Vagina (tissue), 2 donors: ENCODE data around the gene DMGDH.

Experiments used
- POLR2A ChIP-seq, 2 donors: fragments of 450-650 bp; IDR thresholded peaks; one replicate each; pipeline ENCODE4 v1.6.1; 2017; ENCODE audit warnings: antibody characterized with exemption in 2 of 2, mild to moderate bottlenecking in 2 of 2, moderate library complexity in 2 of 2
- POLR2AphosphoS5 ChIP-seq, 2 donors: sonication (generic); formaldehyde crosslinking; IDR thresholded peaks; one replicate each; pipeline ENCODE4 v1.9.0; 2017; ENCODE audit warnings: antibody characterized with exemption in 2 of 2, mild to moderate bottlenecking in 2 of 2, low read depth in 1 of 2; ENCODE audit not compliant: insufficient read depth in 1 of 2
- TF ChIP-seq, protein P1 (sequence below), 3 experiments: fragments of 450-650 bp in 2 of 3; fragments of 200-600 bp in 1 of 3; sonication (generic) in 1 of 3; IDR thresholded peaks; one replicate each; pipeline ENCODE4 v1.5.1; 2017 to 2019; ENCODE audit warnings: antibody characterized with exemption in 3 of 3, mild to moderate bottlenecking in 2 of 3, moderate library complexity in 2 of 3

DNA sequence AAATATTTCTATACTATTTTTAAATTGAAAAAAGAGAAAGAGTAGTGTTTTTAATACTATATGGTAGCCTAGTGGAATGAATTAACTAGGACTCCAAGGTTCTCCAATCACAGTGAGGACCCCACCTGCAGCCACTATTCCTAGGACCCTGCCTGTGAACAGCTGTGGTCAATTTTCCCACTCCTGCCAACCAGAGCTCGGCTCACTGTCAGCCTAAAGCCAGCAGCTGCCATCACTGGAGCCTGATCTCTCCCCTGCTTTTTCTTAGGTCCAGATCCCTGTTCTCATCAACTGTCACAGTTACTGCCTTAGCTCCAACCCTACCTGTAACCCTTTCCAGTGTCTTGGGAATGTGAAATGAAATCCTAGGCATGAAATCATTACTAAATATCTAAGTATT, 109.7 kb downstream of the DMGDH start:
- TF ChIP-seq, protein P1, sequence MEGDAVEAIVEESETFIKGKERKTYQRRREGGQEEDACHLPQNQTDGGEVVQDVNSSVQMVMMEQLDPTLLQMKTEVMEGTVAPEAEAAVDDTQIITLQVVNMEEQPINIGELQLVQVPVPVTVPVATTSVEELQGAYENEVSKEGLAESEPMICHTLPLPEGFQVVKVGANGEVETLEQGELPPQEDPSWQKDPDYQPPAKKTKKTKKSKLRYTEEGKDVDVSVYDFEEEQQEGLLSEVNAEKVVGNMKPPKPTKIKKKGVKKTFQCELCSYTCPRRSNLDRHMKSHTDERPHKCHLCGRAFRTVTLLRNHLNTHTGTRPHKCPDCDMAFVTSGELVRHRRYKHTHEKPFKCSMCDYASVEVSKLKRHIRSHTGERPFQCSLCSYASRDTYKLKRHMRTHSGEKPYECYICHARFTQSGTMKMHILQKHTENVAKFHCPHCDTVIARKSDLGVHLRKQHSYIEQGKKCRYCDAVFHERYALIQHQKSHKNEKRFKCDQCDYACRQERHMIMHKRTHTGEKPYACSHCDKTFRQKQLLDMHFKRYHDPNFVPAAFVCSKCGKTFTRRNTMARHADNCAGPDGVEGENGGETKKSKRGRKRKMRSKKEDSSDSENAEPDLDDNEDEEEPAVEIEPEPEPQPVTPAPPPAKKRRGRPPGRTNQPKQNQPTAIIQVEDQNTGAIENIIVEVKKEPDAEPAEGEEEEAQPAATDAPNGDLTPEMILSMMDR (IDR thresholded peaks at IDR 0.05): no peak
- no peak for TF ChIP-seq POLR2A (IDR thresholded peaks at IDR 0.05)
- TF ChIP-seq POLR2AphosphoS5 (IDR thresholded peaks at IDR 0.05; ENCODE audit: insufficient read depth in 1 of 2, low read depth in 1 of 2): no peak
